Stimulated activated CD8-positive, alpha-beta memory T cell treated with anti-CD3 and anti-CD28 coated beads, Interleukin-12 subunit alpha, Interleukin-12 subunit beta, amount 100 ng/mL, for 24 hours (primary cell): ENCODE data around the gene SEH1L.
"Not testable (repeated sequence)": the region's sequence is repeated elsewhere in the genome, so short reads cannot be mapped to it uniquely, and the experiment has no call there.

Source experiments
- DNase-seq: peaks from one replicate; pipeline ENCODE4 v3.0.0-alpha.2; 2020; ENCODE audit errors: extremely low read depth

Gene SEH1L

DNA sequence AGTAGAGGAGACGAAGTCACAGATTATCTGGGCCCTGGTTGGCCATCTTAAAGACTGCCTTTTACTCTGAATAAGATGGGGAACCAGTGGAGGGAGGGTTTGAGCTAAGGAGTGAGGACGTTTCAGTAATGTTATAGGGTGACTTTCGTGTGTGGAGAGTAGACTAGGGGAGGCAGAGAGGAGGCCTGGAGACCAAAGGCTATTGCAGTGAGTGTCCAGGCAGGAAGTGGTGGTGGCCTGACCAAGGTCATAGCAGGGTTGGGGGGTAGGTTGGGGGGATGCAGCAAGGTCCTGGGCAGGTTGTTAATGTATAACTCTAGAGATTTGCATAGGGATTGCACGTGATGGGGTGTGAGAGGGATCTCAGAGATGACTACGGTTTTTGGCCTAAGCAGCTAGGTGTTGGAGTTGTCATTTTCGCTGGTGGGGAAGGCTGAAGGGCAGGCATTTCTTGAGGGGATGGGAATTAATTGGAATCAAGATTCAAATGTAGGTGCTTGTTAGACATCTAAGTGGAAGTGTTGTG is 48.2 kb downstream of the SEH1L start:
- DNase-seq = no peak

DNA sequence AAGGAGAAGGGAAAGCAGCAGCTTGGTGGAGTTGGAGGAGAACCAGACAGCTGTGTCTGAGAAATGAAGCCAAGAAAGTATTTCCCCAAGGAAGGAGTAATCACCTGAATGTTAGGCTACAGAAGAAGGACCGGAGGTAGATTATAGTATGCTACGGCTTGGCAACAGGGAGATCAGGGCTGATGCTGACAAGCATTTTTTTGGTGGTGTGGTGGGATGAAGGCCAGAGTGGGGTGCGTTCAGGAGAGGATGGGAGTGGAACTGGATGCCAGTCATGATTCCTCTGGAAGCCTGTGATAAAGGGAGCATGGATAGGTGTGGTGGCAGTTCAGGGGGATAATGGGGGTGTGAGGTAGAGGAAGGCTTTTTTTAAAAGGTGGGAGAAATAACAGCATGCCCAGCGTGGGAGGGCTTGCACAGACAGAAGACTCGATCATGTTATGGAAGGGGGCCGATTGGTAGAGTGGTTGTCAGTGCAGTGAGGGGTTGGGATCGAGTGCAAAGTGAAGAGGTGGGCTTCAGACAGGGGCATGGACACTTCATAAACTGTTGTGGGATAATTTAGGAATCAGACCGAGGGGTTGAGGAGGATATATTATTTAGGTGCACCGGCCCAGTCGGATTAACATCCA is 49.0 kb downstream of the SEH1L start:
- DNase-seq = no peak

DNA sequence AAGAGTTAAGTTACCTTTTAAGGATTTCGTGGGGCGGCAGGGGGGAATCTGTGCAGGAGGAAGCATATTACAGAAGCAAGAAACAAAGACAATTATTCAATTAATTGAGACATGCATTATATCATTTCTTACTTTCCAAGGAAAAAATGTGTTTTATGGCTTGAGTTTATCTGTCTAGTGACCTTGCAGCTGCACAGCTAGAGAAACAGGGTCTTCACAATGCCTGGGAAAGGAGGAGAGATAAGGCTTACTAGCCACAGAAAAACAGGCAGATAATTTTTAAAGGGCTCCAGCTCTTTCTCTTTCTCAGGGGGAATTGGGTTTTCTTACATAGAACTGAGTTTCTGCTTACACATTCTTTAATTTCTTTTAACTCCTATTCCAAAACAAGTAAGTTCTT is 49.5 kb downstream of the SEH1L start:
- DNase-seq = not testable (repeated sequence)

DNA sequence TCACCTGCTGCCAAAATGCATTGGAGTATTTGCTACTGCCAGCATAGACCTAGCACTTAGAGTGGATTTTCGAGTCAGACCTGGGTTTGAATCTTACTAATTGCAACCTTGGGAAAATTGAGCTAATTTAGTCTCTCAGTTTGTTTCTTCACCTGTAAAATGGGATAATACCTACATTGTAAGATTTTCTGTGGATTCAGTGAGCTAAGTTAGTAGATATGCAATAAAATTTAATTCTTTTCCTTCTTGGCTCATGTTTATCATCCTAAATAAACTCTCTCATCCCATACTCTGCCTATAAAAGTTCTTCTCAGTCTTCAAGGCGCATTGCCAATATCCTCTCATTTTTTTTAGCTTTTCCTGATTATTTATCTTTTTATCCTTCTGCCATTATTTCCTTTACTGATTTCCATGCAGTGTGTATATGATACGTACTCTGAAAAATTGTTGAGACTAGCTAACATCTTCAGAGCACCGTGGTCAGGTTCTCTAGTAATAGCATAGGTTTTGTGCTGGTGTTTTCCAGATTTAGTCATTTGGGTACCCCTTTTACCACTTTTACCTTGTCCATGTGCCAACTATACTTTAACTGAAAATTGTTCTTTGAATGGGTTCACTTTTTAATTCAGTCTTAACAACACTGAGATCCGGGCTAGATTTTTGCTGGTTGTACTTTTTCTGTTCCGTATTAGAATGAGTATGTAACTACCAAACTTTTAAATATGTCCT is 50.7 kb downstream of the SEH1L start:
- no peak for DNase-seq

DNA sequence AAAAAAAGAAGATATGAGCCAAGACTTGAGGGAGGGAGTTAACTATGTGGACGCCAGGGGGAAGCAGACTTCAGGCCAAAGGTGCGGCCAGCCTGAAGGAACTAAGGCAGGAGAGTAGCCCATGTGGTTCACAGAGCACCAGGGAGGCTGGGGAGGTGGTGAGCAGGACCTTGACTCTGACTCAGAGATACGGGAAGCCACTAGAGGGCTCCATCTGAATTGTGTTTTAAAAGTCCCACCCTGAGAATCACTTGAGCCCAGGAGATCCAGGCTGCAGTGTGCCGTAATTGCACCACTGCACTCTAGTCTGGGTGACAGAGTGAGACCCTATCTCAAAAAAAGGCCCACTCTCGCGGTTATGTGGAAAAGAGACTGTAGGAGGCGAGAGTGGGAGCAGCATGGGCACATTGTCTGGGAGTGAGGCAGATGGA is 55.7 kb downstream of the SEH1L start:
- no peak for DNase-seq

DNA sequence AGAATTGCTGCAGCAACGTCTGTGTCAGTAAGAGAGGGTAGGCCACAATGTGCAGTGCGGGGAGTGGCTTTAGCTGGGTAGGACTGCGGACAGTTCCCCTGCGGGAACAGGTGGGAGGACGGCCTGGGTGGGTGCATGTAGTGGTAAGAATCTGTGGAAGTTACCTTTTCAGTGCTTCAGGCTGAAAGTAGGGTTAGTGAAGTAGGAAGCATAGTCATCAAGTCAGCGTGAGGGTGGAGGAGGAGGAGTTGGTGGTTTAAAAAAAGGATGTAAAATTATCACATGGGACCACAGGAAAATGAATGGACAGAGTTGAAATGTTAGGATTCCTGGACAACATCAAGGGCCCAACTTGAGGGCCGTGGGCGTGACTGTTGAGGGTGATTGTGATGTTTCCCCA is 56.6 kb downstream of the SEH1L start:
- no peak for DNase-seq

DNA sequence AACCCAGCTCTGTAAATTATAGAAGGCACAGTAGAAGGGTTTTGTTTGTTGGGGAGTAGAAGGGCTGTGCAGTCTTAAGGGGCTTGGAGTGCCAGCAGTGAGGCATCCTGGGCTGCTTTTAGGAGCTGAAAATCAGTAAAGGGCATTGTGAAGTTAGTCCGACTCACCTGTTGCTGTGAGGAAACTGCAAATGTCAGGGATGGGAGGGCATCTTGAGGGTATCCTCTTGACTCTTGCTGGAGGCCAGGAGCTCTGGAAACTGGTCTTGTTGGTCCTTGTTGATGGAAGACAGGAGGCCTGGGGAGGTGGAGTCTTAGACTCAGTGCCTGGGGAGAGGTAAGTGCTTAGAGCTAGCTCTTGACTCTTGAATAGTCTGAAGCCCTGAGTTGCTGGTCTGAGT is 57.5 kb downstream of the SEH1L start:
- no peak for DNase-seq

DNA sequence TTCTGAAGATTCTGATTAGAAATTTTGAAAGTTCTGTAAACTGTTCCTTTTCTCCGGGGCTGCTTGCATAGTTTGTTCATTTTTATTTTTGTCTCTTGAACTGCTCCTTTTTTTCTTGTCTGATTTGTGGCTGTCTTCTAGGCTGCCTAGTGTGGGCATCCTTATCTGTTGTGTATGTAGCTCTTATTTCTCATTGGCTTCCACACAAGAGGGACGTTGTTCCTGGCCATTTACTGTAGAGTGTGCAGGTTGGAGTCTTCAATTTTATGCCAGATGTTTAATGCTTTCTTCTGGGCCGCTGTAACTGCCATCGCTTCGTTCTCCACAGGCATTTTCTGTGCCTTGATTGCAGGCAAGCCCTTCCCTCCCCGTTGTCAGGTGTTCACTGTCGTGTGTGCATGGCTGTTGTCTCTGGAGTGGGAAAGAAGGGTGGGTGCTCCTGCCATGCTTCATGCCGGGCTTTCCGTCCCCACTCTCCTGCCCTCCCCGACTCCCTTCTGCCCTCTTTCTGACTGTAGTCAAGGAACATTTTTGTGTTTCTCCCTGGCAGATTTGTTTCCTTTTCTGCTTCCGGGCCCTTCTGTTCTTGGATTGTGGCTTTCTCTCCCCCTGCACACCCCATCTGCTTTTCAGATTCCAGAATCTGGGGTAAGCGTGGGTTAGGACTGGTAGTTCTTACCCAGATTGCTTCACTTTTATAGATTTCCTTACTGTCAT is 58.9 kb downstream of the SEH1L start:
- DNase-seq = no peak

DNA sequence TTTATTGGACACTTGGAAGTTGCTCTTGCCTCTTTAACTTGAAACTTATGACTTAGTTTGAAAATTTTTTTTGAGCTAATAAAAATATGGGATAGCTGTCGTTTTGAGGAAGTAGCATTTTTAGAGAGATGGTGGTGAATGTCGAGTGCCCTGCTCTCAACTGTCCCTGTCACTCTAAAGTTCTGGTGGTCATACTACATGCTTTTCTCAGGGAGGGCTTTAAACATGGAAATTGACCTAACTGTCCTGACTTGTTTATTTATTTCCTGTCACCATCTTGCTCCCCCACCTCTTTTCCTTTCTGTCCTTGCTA is 59.4 kb downstream of the SEH1L start:
- DNase-seq = no peak

DNA sequence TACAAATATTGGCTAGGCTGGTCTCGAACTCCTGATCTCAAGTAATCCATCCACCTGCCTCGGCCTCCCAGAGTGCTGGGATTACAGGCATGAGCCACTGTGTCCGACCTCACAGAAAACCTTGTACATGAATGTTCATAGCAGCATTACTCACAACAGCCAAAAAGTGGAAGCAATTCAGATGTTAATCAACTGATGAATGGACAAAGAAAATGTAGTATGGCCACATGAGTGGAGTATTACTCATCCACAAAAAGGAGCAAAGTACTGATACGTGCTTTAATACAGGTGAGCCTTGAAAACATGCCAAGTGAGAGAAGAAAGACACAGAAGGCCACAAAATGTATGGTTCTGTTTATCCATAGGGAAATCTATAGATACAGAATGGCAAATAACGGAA is 63.9 kb downstream of the SEH1L start:
- no peak for DNase-seq

DNA sequence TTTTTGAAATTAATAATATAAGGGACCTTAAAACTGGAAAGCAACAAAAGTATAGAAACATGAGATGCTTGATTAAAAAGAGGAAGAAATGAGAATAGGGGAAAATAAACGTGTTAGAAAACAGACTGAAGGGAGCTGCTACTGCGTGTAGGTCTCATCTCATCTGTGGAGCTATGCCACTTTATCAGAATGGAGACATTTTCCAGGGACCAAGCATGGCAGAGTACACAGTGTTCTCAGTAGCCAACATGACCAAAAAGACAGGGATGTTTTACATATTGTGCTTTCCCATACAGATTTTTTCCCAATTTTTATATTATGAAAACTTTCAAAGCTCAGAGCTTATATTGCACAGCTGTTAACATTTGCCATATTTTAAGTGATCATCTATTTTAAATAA is 66.4 kb downstream of the SEH1L start:
- no peak for DNase-seq

DNA sequence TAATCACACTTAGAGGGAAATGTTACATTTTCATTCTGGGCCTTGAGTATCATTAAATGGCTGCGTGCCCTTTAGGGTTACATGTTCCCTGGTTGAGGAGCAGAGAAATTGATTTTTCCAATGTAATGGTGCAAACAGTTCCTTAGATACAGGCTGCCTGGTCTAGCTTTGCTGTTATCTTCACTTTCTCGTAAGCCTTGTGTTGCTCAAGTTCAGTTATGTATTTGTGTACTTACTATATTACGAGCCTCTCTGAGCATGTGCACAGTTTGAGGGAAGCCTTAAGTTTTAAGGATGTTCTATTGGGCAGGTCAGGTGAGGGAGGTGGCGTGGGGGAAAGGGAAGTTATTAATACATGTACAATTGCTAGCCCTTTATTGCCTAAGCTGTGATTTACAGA is 67.0 kb downstream of the SEH1L start:
- no peak for DNase-seq

DNA sequence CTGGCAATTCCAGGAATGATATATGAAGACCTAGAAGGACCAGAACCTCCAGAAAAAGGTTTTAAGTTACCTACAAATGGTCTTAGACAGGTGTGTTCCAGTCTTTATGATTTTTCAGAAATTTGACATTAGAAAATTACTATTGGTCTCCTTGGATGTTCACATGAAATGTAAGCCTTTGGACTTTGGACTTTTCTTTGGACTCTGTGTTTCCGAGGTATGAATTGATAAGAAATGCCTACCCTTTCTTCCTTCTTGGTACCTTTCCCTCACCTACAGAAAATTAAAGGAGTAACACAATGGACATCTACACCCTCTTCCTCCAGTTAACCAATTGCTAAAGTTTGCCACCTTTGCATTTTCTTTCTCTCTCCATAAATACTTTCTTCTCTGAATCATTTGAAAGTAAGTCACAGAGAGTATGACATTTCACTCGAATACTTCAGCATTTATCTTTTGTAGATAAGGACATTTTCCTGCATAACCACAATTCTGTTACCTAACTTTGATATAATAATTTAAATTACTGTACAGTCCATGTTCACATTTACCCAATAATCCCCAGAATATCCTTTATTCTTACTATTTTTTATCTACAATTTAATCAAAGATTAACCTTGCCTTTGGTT is 69.5 kb downstream of the SEH1L start:
- DNase-seq = no peak

DNA sequence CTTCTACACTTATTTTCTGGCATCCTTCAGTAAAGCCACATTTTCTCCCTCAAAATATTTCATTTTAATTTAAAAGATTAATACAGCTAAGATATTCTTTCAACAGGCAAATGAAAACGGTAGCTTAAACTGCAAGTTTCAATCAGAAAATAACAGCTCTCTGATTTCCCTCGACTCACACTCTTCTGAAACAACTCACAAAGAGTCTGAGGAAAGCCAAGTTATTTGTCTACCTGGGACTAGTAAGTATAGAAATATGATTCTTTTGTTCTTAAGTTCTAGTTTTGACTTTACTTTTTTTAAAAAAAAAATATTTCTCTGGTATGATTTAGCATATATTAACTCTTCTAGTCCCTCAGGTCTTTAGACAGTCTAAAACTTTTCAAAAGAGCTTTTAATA is 70.6 kb downstream of the SEH1L start:
- DNase-seq = no peak

DNA sequence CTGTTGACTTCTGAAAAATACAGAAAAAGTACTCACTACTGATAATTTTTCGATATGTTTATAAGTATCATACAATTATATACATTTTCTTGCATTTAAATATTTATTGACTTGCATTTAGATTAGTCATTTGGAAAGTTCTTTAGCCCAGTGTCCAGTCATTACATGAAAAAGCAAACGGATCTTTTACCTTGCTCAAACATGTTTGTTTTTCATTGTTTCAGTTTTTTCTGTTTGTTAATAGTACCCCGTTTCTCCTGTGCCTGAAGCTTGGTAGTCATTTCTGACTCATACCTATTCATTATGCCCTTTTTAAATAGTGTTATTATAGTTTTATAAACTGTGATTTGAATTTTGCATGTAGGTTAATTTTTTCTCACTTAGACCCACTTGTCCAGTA is 71.5 kb downstream of the SEH1L start:
- DNase-seq = no peak

DNA sequence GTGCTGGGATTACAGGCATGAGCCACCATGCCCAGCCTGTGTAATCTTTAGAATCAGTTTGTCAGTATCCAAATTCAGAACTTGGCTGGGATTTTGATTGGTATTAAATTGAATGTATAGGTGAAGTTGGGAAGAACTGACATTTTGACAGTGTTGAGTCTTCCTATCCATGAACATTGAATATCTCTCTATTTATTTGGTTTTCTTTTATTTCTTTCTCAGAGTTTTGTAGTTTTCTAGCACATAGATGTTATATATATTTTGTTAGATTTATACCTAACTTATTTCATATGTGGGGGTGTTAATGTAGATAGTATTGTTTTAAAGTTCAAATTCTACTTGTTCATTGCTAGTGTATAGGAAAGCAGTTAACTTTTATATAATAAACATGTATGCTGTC is 74.8 kb downstream of the SEH1L start:
- DNase-seq = no peak

DNA sequence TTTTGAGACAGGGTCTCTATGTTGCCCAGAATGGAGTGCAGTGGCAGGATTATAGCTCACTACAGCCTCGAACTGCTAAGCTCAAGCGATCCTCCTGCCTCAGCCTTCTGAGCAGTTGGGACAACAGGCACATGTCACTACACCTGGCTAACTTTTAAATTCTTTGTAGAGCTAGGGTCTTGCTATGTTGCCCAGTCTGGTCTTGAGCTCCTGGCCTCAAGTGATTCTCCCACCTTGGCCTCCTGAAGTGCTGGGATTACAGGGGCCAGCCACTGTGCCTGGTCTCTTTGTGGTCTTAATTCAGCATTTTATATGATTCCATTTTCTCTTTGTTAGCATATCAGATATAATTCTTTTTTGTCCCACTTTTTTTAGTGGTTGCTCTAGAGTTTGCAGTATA is 77.4 kb downstream of the SEH1L start:
- no peak for DNase-seq

DNA sequence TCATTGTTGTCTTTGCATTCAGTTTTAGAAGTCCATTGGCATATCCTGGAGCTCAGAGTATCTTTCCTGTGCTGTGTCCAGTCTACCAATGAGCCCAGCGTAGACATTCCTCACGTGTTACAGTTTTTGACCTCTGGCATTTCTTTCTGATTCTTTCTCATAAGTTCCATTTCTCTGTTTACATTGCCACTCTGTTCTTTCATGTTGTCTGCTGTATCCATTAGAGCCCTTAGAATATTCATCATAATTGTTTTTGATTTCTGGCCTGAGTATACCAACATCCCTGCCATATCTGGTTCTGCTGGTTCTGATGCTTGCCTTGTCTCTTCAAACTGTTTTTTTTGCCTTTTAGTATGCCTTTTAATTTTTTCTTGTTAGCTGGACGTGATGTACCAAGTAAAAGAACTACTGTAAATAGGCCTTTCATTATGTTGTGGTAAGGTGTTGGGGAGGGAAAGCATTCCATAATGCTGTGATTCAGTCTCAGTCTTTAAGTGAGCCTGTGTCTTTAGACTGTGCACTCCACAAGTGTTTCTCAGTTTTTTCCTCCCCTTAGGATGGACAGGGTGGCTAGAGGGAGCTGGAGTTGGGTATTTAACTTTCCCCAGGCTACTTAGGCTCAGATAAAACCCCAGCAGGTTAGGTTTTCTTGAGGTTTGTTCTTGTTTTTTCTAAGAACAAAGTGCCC is 78.9 kb downstream of the SEH1L start:
- DNase-seq = no peak

DNA sequence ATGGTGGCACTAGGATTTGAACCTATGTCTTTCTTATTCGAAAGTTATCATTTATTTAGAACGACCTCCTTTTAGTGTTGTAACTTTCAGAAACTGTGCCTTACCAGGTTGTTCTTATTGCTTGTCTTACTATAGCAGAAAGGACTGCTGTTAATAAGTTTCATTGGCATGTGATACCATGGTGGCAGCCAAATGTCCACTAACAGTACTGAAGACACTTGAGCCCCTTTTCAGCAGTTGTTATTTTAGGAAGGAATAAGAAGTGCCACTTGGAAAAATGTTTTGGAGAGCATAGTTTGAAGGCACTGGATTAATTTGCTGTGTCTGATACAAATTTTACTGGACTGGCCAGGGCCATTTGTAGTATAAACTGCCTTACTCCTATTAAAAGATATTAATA is 81.1 kb downstream of the SEH1L start:
- no peak for DNase-seq

DNA sequence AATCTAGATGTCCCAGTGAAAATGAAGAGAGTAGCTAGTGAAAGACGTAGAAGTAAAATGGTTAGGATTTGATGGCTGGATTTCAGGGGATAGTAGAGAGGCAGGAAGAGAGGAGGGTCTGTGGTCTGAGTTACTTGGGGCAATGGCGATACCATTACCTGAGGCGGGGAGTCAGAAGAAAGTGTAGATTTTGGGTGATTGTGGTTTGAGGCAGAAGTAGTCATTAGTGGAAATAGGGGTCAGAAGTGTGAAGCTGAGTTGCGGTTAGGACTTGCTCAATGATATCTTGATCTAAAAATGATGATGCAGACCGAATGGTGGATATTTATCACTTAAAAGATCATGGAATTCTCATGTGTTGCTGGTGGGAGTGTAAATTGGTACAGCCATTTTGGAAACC is 84.4 kb downstream of the SEH1L start:
- no peak for DNase-seq

DNA sequence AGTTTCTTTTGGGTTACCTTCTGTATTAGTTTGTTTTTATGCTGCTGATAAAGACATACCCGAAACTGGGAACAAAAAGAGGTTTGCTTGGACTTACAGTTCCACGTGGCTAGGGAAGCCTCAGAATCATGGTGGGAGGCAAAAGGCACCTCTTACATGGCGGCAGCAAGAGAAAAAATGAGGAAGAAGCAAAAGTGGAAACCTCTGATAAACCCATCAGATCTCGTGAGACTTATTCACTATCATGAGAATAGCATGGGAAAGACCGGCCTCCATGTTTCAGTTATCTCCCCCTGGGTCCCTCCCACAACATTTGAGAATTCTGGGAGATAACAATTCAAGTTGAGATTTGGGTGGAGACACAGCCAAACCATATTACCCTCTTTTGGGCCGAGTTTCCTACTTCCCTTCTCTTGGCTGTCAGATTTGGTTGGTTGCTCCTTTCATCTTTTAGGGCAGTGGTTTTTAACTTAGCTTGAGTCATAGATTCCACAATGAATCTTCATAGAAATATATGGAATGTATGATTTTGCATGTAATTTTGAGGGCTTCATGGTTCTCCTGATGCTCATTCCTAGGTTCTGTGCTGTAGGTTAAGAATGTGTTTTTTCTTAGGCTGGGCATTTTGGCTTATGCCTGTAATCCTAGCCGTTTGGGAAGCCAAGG is 87.6 kb downstream of the SEH1L start:
- DNase-seq = no peak
